Fibroblast of skin of abdomen (primary cell): ENCODE measurements around the gene GNG7.
A peak's percentile ranks its signal among the peaks of the same experiment; 100 is the strongest.
"Not testable (repeated sequence)": the region's sequence is repeated elsewhere in the genome, so short reads cannot be mapped to it uniquely, and the experiment has no call there.

Experiments used
- DNase-seq: peaks from one replicate; pipeline ENCODE4 v3.0.0-alpha.2; 2013

GNG7 gene

GRCh38 chr19:2675892-2676291 is 26.6 kb downstream of the GNG7 start:
- no peak for DNase-seq

- DNase-seq = no peak
Measured at GRCh38 chr19:2670217-2670616, 32.3 kb downstream of the GNG7 start.

- no peak for DNase-seq
Measured at GRCh38 chr19:2668175-2668763, 34.2 kb downstream of the GNG7 start.

GRCh38 chr19:2667349-2667748 is 35.1 kb downstream of the GNG7 start:
- not testable (repeated sequence) for DNase-seq

- no peak for DNase-seq
Measured at GRCh38 chr19:2666344-2666994, 36.0 kb downstream of the GNG7 start.

GRCh38 chr19:2665103-2665502 is 37.4 kb downstream of the GNG7 start:
- no peak for DNase-seq

GRCh38 chr19:2663920-2664571 is 38.4 kb downstream of the GNG7 start:
- DNase-seq = no peak

GRCh38 chr19:2661615-2662014 is 40.9 kb downstream of the GNG7 start:
- no peak for DNase-seq

GRCh38 chr19:2659856-2660432 is 42.5 kb downstream of the GNG7 start:
- no peak for DNase-seq

GRCh38 chr19:2656533-2656932 is 46.0 kb downstream of the GNG7 start:
- no peak for DNase-seq

- DNase-seq = no peak
Measured at GRCh38 chr19:2653710-2654707, 48.5 kb downstream of the GNG7 start.

GRCh38 chr19:2653218-2653617 is 49.3 kb downstream of the GNG7 start:
- DNase-seq = no peak

- no peak for DNase-seq
Measured at GRCh38 chr19:2652504-2653099, 49.9 kb downstream of the GNG7 start.

- not testable (repeated sequence) for DNase-seq
Measured at GRCh38 chr19:2651002-2651733, 51.3 kb downstream of the GNG7 start.

GRCh38 chr19:2650515-2650914 is 52.0 kb downstream of the GNG7 start:
- no peak for DNase-seq

- peak; percentile 58 for DNase-seq
Measured at GRCh38 chr19:2648528-2648937, 54.0 kb downstream of the GNG7 start.

- DNase-seq = no peak
Measured at GRCh38 chr19:2648099-2648498, 54.4 kb downstream of the GNG7 start.

GRCh38 chr19:2646866-2647535 is 55.5 kb downstream of the GNG7 start:
- DNase-seq = no peak

- DNase-seq = no peak
Measured at GRCh38 chr19:2645826-2646225, 56.7 kb downstream of the GNG7 start.

- DNase-seq = not testable (repeated sequence)
Measured at GRCh38 chr19:2643123-2643737, 59.3 kb downstream of the GNG7 start.
